OCI-LY1 (cell line): ENCODE measurements around the gene CBL.
"Not testable (repeated sequence)": the region's sequence is repeated elsewhere in the genome, so short reads cannot be mapped to it uniquely, and the experiment has no call there.

ENCODE experiments used
- H2AFZ ChIP-seq: fragments of 200-600 bp; sonication (generic), shearing (Covaris generic); 2 replicates; pipeline ENCODE4 v1.6.0; 2014; ENCODE audit warnings: antibody characterized with exemption, mild to moderate bottlenecking, low read length
- H3F3A ChIP-seq: fragments of 200-600 bp; sonication (generic), shearing (Covaris generic); 2 replicates; pipeline ENCODE4 v1.6.0; 2014; ENCODE audit warnings: mild to moderate bottlenecking, antibody characterized with exemption, low read length, moderate library complexity; ENCODE audit not compliant: insufficient read depth
- H3K27ac ChIP-seq: fragments of 200-600 bp; sonication (generic); 2 replicates; pipeline ENCODE4 v1.5.1; 2014; ENCODE audit warnings: low read length, mixed run types, mild to moderate bottlenecking, low read depth; ENCODE audit not compliant: poor library complexity, severe bottlenecking
- H3K27me3 ChIP-seq: fragments of 200-600 bp; sonication (generic); 2 replicates; pipeline ENCODE4 v1.6.0; 2014; ENCODE audit warnings: antibody characterized with exemption, mild to moderate bottlenecking, low read length, moderate library complexity; ENCODE audit not compliant: insufficient read depth
- H3K36me3 ChIP-seq: fragments of 200-600 bp; sonication (generic); 2 replicates; pipeline ENCODE4 v1.6.1; 2014; ENCODE audit warnings: mild to moderate bottlenecking, antibody characterized with exemption, low read length, moderate library complexity, mixed read lengths; ENCODE audit not compliant: insufficient read depth
- H3K4me1 ChIP-seq: fragments of 200-600 bp; sonication (generic); 2 replicates; pipeline ENCODE4 v1.5.1; 2014; ENCODE audit warnings: mild to moderate bottlenecking, low read length, moderate library complexity; ENCODE audit not compliant: insufficient read depth, severe bottlenecking
- H3K4me2 ChIP-seq: fragments of 200-600 bp; sonication (generic), shearing (Covaris generic); 2 replicates; pipeline ENCODE4 v1.6.1; 2014; ENCODE audit warnings: low read length
- H3K4me3 ChIP-seq: fragments of 200-600 bp; sonication (generic); 2 replicates; pipeline ENCODE4 v1.5.1; 2014; ENCODE audit warnings: low read length, low read depth, mild to moderate bottlenecking, mixed read lengths; ENCODE audit not compliant: poor library complexity, severe bottlenecking
- H3K79me2 ChIP-seq: fragments of 200-600 bp; shearing (Covaris generic); 2 replicates; pipeline ENCODE4 v1.6.1; 2016; ENCODE audit warnings: mixed run types, low read length, mixed read lengths; ENCODE audit not compliant: insufficient read depth
- H3K9ac ChIP-seq: fragments of 200-600 bp; sonication (generic), shearing (Covaris generic); 2 replicates; pipeline ENCODE4 v1.6.1; 2014; ENCODE audit warnings: mild to moderate bottlenecking, low read length, mixed read lengths
- H3K9me2 ChIP-seq: fragments of 200-600 bp; sonication (generic), shearing (Covaris generic); 2 replicates; pipeline ENCODE4 v1.6.1; 2014; ENCODE audit warnings: low read depth, mild to moderate bottlenecking, low read length, mixed read lengths
- H3K9me3 ChIP-seq: fragments of 200-600 bp; shearing (Covaris generic); 2 replicates; pipeline ENCODE4 v1.6.1; 2014; ENCODE audit warnings: low read length, mixed read lengths
- H4K20me1 ChIP-seq: fragments of 200-600 bp; sonication (generic), shearing (Covaris generic); 2 replicates; pipeline ENCODE4 v1.6.0; 2016; ENCODE audit warnings: mild to moderate bottlenecking, low read length; ENCODE audit not compliant: insufficient read depth
- CTCF ChIP-seq: fragments of 200-600 bp; sonication (generic), shearing (Covaris generic); IDR thresholded peaks from 2 replicates; pipeline ENCODE4 v1.5.1; 2017; ENCODE audit warnings: mild to moderate bottlenecking, antibody characterized with exemption, low read length, moderate library complexity, mixed read lengths
- EZH2 ChIP-seq: fragments of 200-600 bp; sonication (generic), shearing (Covaris generic); IDR thresholded peaks from 2 replicates; pipeline ENCODE4 v1.8.0; 2017; ENCODE audit warnings: borderline replicate concordance, mixed run types, mild to moderate bottlenecking, antibody characterized with exemption, low read length, moderate library complexity, mixed read lengths

Gene CBL

GRCh38 chr11:119189393-119189792 is 16.7 kb upstream of the CBL start:
- H3K36me3 ChIP-seq = no peaks in the 10 kb centered on the region
- H3F3A ChIP-seq = no peaks in the 10 kb centered on the region
- no peaks in the 10 kb centered on the region for H3K9me2 ChIP-seq
- no peak overlapping the region for H3K4me3 ChIP-seq
- no peaks in the 10 kb centered on the region for H3K9me3 ChIP-seq
- no peak overlapping the region for H3K27ac ChIP-seq
- TF ChIP-seq EZH2 (no peak), CTCF (no peak)
- no peaks in the 10 kb centered on the region for H3K79me2 ChIP-seq
- no peak overlapping the region for H2AFZ ChIP-seq
- no peaks in the 10 kb centered on the region for H4K20me1 ChIP-seq
- no peaks in the 10 kb centered on the region for H3K4me1 ChIP-seq
- H3K27me3 ChIP-seq = 0 out of 2 replicates have a peak, but pooled peaks cover 4% of the 10 kb centered on the region
- H3K4me2 ChIP-seq = no peak overlapping the region
- H3K9ac ChIP-seq = no peak overlapping the region

- H3K4me1 ChIP-seq = no peaks in the 10 kb centered on the region
- H3K27ac ChIP-seq = no peak overlapping the region
- no peaks in the 10 kb centered on the region for H3K79me2 ChIP-seq
- H2AFZ ChIP-seq = no peak overlapping the region
- TF ChIP-seq CTCF = no peak
- TF ChIP-seq EZH2 = no peak
- H3K9ac ChIP-seq = no peak overlapping the region
- no peaks in the 10 kb centered on the region for H4K20me1 ChIP-seq
- no peak overlapping the region for H3K4me2 ChIP-seq
- H3K27me3 ChIP-seq = 0 out of 2 replicates have a peak, but pooled peaks cover 4% of the 10 kb centered on the region
- H3K9me3 ChIP-seq = no peaks in the 10 kb centered on the region
- H3K4me3 ChIP-seq = no peak overlapping the region
- no peaks in the 10 kb centered on the region for H3K9me2 ChIP-seq
- no peaks in the 10 kb centered on the region for H3F3A ChIP-seq
- no peaks in the 10 kb centered on the region for H3K36me3 ChIP-seq
These were observed 15.6 kb upstream of the CBL start for GRCh38 chr11:119190531-119190930.

GRCh38 chr11:119191265-119191664 is 14.9 kb upstream of the CBL start:
- H3K9ac ChIP-seq, H3K36me3 ChIP-seq, H3K4me2 ChIP-seq, H3F3A ChIP-seq, H3K27ac ChIP-seq, H3K4me1 ChIP-seq, H3K4me3 ChIP-seq, H3K27me3 ChIP-seq, H3K79me2 ChIP-seq, H4K20me1 ChIP-seq, H2AFZ ChIP-seq, H3K9me3 ChIP-seq, H3K9me2 ChIP-seq: not testable (repeated sequence)

GRCh38 chr11:119192111-119192510 is 14.0 kb upstream of the CBL start:
- Histone ChIP-seq H3K4me1 (no peaks in the 10 kb centered on the region), H3K4me2 (no peak overlapping the region), H3F3A (no peaks in the 10 kb centered on the region)

More at GRCh38 chr11:119192111-119192510, 14.0 kb upstream of the CBL start:
- H3K9ac ChIP-seq = no peak overlapping the region
- H3K27me3 ChIP-seq = 0 out of 2 replicates have a peak, but pooled peaks cover 4% of the 10 kb centered on the region
- no peak overlapping the region for H2AFZ ChIP-seq
- no peak overlapping the region for H3K4me3 ChIP-seq
- H3K27ac ChIP-seq = no peak overlapping the region
- H3K9me3 ChIP-seq = no peaks in the 10 kb centered on the region
- no peaks in the 10 kb centered on the region for H3K9me2 ChIP-seq
- H3K36me3 ChIP-seq = no peaks in the 10 kb centered on the region
- H3K79me2 ChIP-seq = no peaks in the 10 kb centered on the region
- no peaks in the 10 kb centered on the region for H4K20me1 ChIP-seq
- TF ChIP-seq EZH2 (no peak), CTCF (no peak)
